Sigmoid colon (tissue), 7 donors: Measurements from ENCODE around the gene MRRF. TPM values are rescaled to one million over a fixed set of nuclear protein-coding genes. Genes with fewer than 3 reads are reported as not detected.

ENCODE experiments used
- DNase-seq: peaks from one replicate; pipeline ENCODE4 v3.0.0-alpha.2; 2019
- H3K27ac ChIP-seq, 4 donors: fragments of 200-600 bp; sonication (generic); one replicate each; pipeline ENCODE4 v1.5.1; 2016 to 2019; ENCODE audit warnings: mild to moderate bottlenecking in 1 of 4
- H3K27me3 ChIP-seq, 3 donors: fragments of 200-600 bp; sonication (generic); one replicate each; pipeline ENCODE4 v1.5.1; 2019; ENCODE audit warnings: mild to moderate bottlenecking in 1 of 3
- H3K36me3 ChIP-seq, 4 donors: fragments of 200-600 bp; sonication (generic); one replicate each; pipeline ENCODE4 v1.5.1; 2016 to 2019
- H3K4me1 ChIP-seq, 4 donors: fragments of 200-600 bp; sonication (generic); one replicate each; pipeline ENCODE4 v1.5.1; 2017 to 2019
- H3K4me3 ChIP-seq, 4 donors: fragments of 200-600 bp; sonication (generic); one replicate each; pipeline ENCODE4 v1.5.1; 2017 to 2019; ENCODE audit warnings: mild to moderate bottlenecking in 2 of 4, moderate library complexity in 1 of 4
- H3K9me3 ChIP-seq, 4 donors: fragments of 200-600 bp in 3 of 4; sonication (generic) in 3 of 4; one replicate each; pipeline versions ENCODE4 v1.5.1 to v1.6.1; 2013 to 2019
- EP300 ChIP-seq, 4 donors: sonication (generic); formaldehyde crosslinking; IDR thresholded peaks; one replicate each; pipeline ENCODE4 v1.6.1; 2017; ENCODE audit warnings: antibody characterized with exemption in 4 of 4
- POLR2A ChIP-seq, 2 donors: fragments of 450-650 bp; IDR thresholded peaks; one replicate each; pipeline ENCODE4 v1.6.1; 2016; ENCODE audit warnings: antibody characterized with exemption in 2 of 2, mild to moderate bottlenecking in 2 of 2, moderate library complexity in 2 of 2
- POLR2AphosphoS5 ChIP-seq, 4 donors: sonication (generic); formaldehyde crosslinking; IDR thresholded peaks; one replicate each; pipeline ENCODE4 v1.6.1; 2017; ENCODE audit warnings: antibody characterized with exemption in 4 of 4
- WGBS, 2 donors: extraction: QIAGEN DNeasy Blood & Tissue Kit; methylation state at CpG; one replicate each; pipeline ENCODE4 v1.1.7; 2013; 5-methylcytosine and 5-hydroxymethylcytosine counted together
- intact Hi-C: fragments of 100-400 bp; cut with DNase I; formaldehyde crosslinking; loops from one replicate; pipeline ENCODE4 v1.15.1; 2023
- polyA plus RNA-seq, 3 donors: library from polyadenylated mRNA; stranded (reverse); fragments of 200-250 nt; gene quantifications; one replicate each; pipeline ENCODE4 v1.2.3, GENCODE V29; 2013
- total RNA-seq, 4 donors: library from RNA; depleted of rRNA; stranded (reverse); fragments of >200 nt; gene quantifications; one replicate each; pipeline ENCODE4 v1.1.0, GENCODE V29; 2016
- TF ChIP-seq, protein P1 (sequence below), 4 experiments: fragments of 450-650 bp in 3 of 4; fragments of 200-600 bp in 1 of 4; IDR thresholded peaks; one replicate each; pipeline ENCODE4 v1.5.1; 2016 to 2019; ENCODE audit warnings: antibody characterized with exemption in 4 of 4, mild to moderate bottlenecking in 3 of 4, moderate library complexity in 2 of 4
- donor health status: healthy with polysubstance abuse.
- donor health status: Bipolar disorder and iron deficiency.
- donor health status: healthy.

The MRRF gene
- total and polyA plus RNA-seq, 7 donors: 29.9 to 46.7 (median 38.2) TPM

- Histone ChIP-seq H3K4me3 (no peak overlapping the region), H3K4me1 (no peaks in the 10 kb centered on the region), H3K9me3 (no peaks in the 10 kb centered on the region), H3K27ac (no peak overlapping the region), H3K36me3 (peaks cover 0 to 3% (median 0%) of the 10 kb centered on the region in 4 donors), H3K27me3 (no peaks in the 10 kb centered on the region)
- TF ChIP-seq POLR2A (IDR thresholded peaks at IDR 0.05) (no peak), POLR2AphosphoS5 (IDR thresholded peaks at IDR 0.05) (peak in 1 of 4 donors; percentile 10)
- intact Hi-C loops: no loop called here
- DNase-seq: no peak
- WGBS, 2 donors: 37 to 57% methylated on average over 6 of the region's 6 CpGs
These were observed 67.4 kb downstream of the MRRF start for GRCh38 chr9:122332083-122332482.

DNA sequence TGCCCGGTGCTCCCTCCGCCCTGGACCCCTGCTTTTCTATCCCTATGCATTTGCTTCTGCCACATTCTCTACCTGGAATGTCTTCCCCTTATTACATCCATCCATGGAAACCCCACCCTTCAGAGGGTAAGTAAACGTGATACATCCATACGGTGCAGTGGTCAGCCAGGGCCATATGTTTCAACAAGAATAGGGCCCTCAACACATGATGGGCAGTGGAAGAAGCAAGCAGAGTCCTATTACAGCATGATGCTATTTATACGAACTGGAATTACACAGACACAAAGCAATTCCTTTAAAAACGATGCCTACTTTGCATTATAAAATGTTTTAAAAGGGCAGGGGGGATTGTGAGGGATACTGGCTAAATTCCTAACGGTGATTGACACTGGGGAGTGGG lies 68.0 kb downstream of the MRRF start:
- DNase-seq: no peak
- Histone ChIP-seq H3K27me3 (no peaks in the 10 kb centered on the region), H3K4me1 (no peaks in the 10 kb centered on the region), H3K27ac (no peak overlapping the region), H3K9me3 (no peaks in the 10 kb centered on the region), H3K4me3 (no peak overlapping the region), H3K36me3 (peaks cover 0 to 3% (median 0%) of the 10 kb centered on the region in 4 donors)
- 57 to 77% methylated on average over 7 of the region's 7 CpGs for WGBS, 2 donors
- intact Hi-C loops: no loop called here
- TF ChIP-seq POLR2A (IDR thresholded peaks at IDR 0.05) (no peak), POLR2AphosphoS5 (IDR thresholded peaks at IDR 0.05) (no peak), EP300 (IDR thresholded peaks at IDR 0.05) (no peak)
- TF ChIP-seq, protein P1, sequence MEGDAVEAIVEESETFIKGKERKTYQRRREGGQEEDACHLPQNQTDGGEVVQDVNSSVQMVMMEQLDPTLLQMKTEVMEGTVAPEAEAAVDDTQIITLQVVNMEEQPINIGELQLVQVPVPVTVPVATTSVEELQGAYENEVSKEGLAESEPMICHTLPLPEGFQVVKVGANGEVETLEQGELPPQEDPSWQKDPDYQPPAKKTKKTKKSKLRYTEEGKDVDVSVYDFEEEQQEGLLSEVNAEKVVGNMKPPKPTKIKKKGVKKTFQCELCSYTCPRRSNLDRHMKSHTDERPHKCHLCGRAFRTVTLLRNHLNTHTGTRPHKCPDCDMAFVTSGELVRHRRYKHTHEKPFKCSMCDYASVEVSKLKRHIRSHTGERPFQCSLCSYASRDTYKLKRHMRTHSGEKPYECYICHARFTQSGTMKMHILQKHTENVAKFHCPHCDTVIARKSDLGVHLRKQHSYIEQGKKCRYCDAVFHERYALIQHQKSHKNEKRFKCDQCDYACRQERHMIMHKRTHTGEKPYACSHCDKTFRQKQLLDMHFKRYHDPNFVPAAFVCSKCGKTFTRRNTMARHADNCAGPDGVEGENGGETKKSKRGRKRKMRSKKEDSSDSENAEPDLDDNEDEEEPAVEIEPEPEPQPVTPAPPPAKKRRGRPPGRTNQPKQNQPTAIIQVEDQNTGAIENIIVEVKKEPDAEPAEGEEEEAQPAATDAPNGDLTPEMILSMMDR (IDR thresholded peaks at IDR 0.05): no peak

DNA sequence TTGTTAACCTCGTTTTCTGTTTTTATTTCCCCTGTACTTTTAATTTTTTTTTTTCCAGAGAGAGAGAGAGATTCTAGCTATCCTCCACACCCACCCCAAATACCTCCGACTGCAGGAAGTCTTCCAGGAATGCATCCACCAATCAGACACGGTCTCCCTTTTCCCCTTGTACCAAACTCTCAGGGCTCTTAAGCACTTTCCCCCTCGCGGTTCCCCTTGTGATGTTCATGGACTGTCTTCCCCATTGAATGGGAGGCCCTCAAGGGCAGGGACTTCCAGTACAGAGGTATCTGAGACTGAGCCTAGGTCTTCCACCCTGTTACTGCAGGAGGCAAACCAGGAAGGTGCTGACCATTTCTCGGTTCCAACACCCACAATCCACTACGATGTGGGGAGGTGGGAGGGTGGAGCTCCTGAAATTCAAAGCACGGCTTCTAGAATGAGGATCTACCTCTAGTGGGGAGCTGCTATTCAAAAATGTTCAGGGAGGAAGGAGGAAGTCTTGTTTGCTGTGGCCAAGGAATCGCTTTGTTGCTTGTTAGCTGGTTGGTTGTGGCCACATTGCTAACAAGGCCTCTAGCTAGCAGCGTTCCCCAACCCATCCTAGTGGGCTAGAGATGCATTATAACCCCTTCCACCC lies 68.6 kb downstream of the MRRF start:
- H3K36me3 ChIP-seq: peaks cover 0 to 3% (median 0%) of the 10 kb centered on the region in 4 donors
- no peaks in the 10 kb centered on the region for H3K4me1 ChIP-seq
- no peaks in the 10 kb centered on the region for H3K9me3 ChIP-seq
- TF ChIP-seq, protein P1 (IDR thresholded peaks at IDR 0.05): no peak
- TF ChIP-seq POLR2AphosphoS5 (IDR thresholded peaks at IDR 0.05) (no peak), POLR2A (IDR thresholded peaks at IDR 0.05) (no peak), EP300 (IDR thresholded peaks at IDR 0.05) (no peak)
- H3K4me3 ChIP-seq: no peak overlapping the region
- WGBS, 2 donors: 71 to 76% methylated on average over 10 of the region's 10 CpGs
- no peak for DNase-seq
- H3K27me3 ChIP-seq: no peaks in the 10 kb centered on the region
- H3K27ac ChIP-seq: no peak overlapping the region
- intact Hi-C loops: no loop called here

GRCh38 chr9:122334916-122335315 lies 70.2 kb downstream of the MRRF start:
- no peak for DNase-seq
- no peaks in the 10 kb centered on the region for H3K36me3 ChIP-seq
- H3K27ac ChIP-seq: no peak overlapping the region
- no peaks in the 10 kb centered on the region for H3K9me3 ChIP-seq
- H3K4me1 ChIP-seq: no peaks in the 10 kb centered on the region
- H3K27me3 ChIP-seq: no peaks in the 10 kb centered on the region
- intact Hi-C loops: no loop called here
- no peak overlapping the region for H3K4me3 ChIP-seq
- no peak for TF ChIP-seq POLR2AphosphoS5 (IDR thresholded peaks at IDR 0.05)
- TF ChIP-seq EP300 (IDR thresholded peaks at IDR 0.05): no peak
- TF ChIP-seq POLR2A (IDR thresholded peaks at IDR 0.05): no peak
- WGBS, 2 donors: 83 to 89% methylated on average over 4 of the region's 4 CpGs

DNA sequence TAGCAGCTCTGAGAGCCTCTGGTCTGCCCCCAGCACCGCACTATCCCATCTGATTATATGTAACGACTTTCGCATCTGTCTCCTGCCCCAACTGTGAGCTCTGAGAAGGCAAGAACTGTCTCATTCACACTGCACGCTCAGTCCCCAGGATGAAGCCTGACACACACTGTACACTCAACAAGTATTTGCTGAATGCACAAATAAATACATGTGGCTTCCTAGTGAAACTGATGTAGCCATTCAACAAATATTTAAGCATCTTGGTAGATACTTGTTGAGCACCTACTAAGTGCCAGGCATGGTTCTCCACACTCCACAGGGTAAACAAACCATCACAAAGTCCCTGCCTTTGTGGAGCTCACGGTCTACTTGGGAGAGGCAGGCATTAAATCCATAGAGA lies 71.5 kb downstream of the MRRF start:
- Histone ChIP-seq H3K4me3 (no peak overlapping the region), H3K27ac (no peak overlapping the region), H3K4me1 (no peaks in the 10 kb centered on the region), H3K27me3 (no peaks in the 10 kb centered on the region), H3K9me3 (no peaks in the 10 kb centered on the region), H3K36me3 (no peaks in the 10 kb centered on the region)
- no peak for TF ChIP-seq EP300 (IDR thresholded peaks at IDR 0.05)
- TF ChIP-seq, protein P1 (IDR thresholded peaks at IDR 0.05): no peak
- no peak for TF ChIP-seq POLR2AphosphoS5 (IDR thresholded peaks at IDR 0.05)
- no peak for TF ChIP-seq POLR2A (IDR thresholded peaks at IDR 0.05)
- WGBS, 2 donors: 84 to 93% methylated on average over 5 of the region's 5 CpGs
- DNase-seq: no peak
- intact Hi-C loops: no loop called here
